Nephron progenitor cell (in vitro differentiated cells): Measurements from ENCODE around the gene CLDN18.

ENCODE experiments used
- DNase-seq: peaks from one replicate; pipeline ENCODE4 v3.0.0; 2021
- H3K27ac Mint-ChIP-seq: 2 replicates; pipeline ENCODE4 v1.8.0; 2021; ENCODE audit warnings: mild to moderate bottlenecking, moderate library complexity, mixed read lengths
- H3K27me3 Mint-ChIP-seq: 2 replicates; pipeline ENCODE4 v1.8.0; 2021; ENCODE audit warnings: mild to moderate bottlenecking, low read depth, mixed read lengths; ENCODE audit not compliant: poor library complexity
- H3K36me3 Mint-ChIP-seq: 2 replicates; pipeline ENCODE4 v1.8.0; 2021; ENCODE audit warnings: low read depth, mixed read lengths
- H3K4me1 Mint-ChIP-seq: 2 replicates; pipeline ENCODE4 v1.8.0; 2021; ENCODE audit warnings: mixed read lengths
- H3K4me3 Mint-ChIP-seq: 2 replicates; pipeline ENCODE4 v1.8.0; 2021; ENCODE audit warnings: mild to moderate bottlenecking, moderate library complexity, mixed read lengths
- H3K9me3 Mint-ChIP-seq: 2 replicates; pipeline ENCODE4 v1.8.0; 2021; ENCODE audit warnings: mild to moderate bottlenecking, moderate library complexity, mixed read lengths
- TF ChIP-seq, protein P1 (sequence below): fragments of 200-600 bp; sonication (generic); IDR thresholded peaks from 2 replicates; pipeline ENCODE4 v1.5.0; 2021; ENCODE audit warnings: antibody characterized with exemption

Gene CLDN18

DNA sequence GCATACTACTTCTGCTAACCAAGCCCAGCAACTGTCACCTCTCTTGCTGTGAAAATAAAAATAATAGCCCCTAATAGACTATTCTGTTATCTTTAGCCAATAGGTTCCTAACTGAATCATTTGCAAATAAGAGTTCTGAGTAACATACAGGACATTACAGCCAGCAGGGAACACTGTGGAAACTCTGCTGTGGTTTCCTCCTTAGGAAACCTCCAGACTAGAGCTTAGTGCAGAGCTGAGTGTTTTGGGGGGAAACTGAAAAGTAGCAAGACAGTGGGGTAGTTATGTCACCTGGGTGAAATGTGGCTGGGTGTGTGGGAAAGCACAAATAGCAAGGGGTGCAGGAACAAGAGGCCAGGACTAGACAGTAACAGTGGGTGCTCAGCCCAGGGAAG lies 73.0 kb downstream of the CLDN18 start:
- Mint-ChIP-seq H3K4me1 (peaks cover 20% of the 10 kb centered on the region), H3K9me3 (peaks cover 9% of the 10 kb centered on the region), H3K27me3 (no peaks in the 10 kb centered on the region), H3K36me3 (peaks cover 60% of the 10 kb centered on the region), H3K4me3 (no peak overlapping the region), H3K27ac (peak overlapping the region; percentile 46)
- TF ChIP-seq, protein P1, sequence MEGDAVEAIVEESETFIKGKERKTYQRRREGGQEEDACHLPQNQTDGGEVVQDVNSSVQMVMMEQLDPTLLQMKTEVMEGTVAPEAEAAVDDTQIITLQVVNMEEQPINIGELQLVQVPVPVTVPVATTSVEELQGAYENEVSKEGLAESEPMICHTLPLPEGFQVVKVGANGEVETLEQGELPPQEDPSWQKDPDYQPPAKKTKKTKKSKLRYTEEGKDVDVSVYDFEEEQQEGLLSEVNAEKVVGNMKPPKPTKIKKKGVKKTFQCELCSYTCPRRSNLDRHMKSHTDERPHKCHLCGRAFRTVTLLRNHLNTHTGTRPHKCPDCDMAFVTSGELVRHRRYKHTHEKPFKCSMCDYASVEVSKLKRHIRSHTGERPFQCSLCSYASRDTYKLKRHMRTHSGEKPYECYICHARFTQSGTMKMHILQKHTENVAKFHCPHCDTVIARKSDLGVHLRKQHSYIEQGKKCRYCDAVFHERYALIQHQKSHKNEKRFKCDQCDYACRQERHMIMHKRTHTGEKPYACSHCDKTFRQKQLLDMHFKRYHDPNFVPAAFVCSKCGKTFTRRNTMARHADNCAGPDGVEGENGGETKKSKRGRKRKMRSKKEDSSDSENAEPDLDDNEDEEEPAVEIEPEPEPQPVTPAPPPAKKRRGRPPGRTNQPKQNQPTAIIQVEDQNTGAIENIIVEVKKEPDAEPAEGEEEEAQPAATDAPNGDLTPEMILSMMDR, result no peak
- no peak for DNase-seq
